ENCODE measurements around the gene RIC3.

The RIC3 gene

GRCh38 chr11:8100605-8101004 lies 68.2 kb downstream of the RIC3 start:
- TF ChIP-seq EZH2 (IDR thresholded peaks at IDR 0.05; ENCODE audit: borderline replicate concordance, low read depth, low read length, severe bottlenecking) (no peak), CTCF (IDR thresholded peaks at IDR 0.05; ENCODE audit: borderline replicate concordance, extremely low read depth, low read length, poor library complexity, severe bottlenecking) (no peak)
- H3K27ac ChIP-seq (ENCODE audit: low read length), result no peak overlapping the region
- no peak for DNase-seq

GRCh38 chr11:8100158-8100557 lies 68.7 kb downstream of the RIC3 start:
- H3K27ac ChIP-seq (ENCODE audit: low read length), result no peak overlapping the region
- H3K4me3 ChIP-seq (ENCODE audit: low read depth in 1 of 2, low read length in 2 of 2), result no peak overlapping the region
- H2AFZ ChIP-seq (ENCODE audit: low read depth, low read length), result no peak overlapping the region
- TF ChIP-seq EZH2 (IDR thresholded peaks at IDR 0.05; ENCODE audit: borderline replicate concordance, low read depth, low read length, severe bottlenecking), result no peak
- TF ChIP-seq CTCF (IDR thresholded peaks at IDR 0.05; ENCODE audit: borderline replicate concordance, extremely low read depth, low read length, poor library complexity, severe bottlenecking), result no peak
- no peaks in the 10 kb centered on the region for H3K27me3 ChIP-seq (ENCODE audit: insufficient read depth, low read length, poor library complexity)
- H3K4me1 ChIP-seq (ENCODE audit: insufficient read depth, low read length), result no peaks in the 10 kb centered on the region
- no peaks in the 10 kb centered on the region; the same call in 1 of the 2 replicates for H4K20me1 ChIP-seq (ENCODE audit: insufficient read depth, low read length)
- no peak overlapping the region for H3K9ac ChIP-seq (ENCODE audit: low read depth, low read length)
- DNase-seq, result no peak
- H3K36me3 ChIP-seq (ENCODE audit: insufficient read depth, low read length), result no peaks in the 10 kb centered on the region
- no peaks in the 10 kb centered on the region for H3K79me2 ChIP-seq (ENCODE audit: insufficient read depth, low read length)
- no peak overlapping the region for H3K4me2 ChIP-seq (ENCODE audit: insufficient read depth, low read length)
- ATAC-seq (ENCODE audit: insufficient read depth, low read depth), result no peak
- H3K9me3 ChIP-seq (ENCODE audit: insufficient read depth, low read length, severe bottlenecking), result no peaks in the 10 kb centered on the region

More at GRCh38 chr11:8100605-8101004, 68.2 kb downstream of the RIC3 start:
- no peak for ATAC-seq (ENCODE audit: insufficient read depth, low read depth)
- H3K4me3 ChIP-seq (ENCODE audit: low read depth in 1 of 2, low read length in 2 of 2), result no peak overlapping the region
- H3K4me1 ChIP-seq (ENCODE audit: insufficient read depth, low read length), result no peaks in the 10 kb centered on the region
- H2AFZ ChIP-seq (ENCODE audit: low read depth, low read length), result no peak overlapping the region
- no peaks in the 10 kb centered on the region for H3K27me3 ChIP-seq (ENCODE audit: insufficient read depth, low read length, poor library complexity)
- H3K4me2 ChIP-seq (ENCODE audit: insufficient read depth, low read length), result no peak overlapping the region
- H3K9ac ChIP-seq (ENCODE audit: low read depth, low read length), result no peak overlapping the region
- H3K36me3 ChIP-seq (ENCODE audit: insufficient read depth, low read length), result no peaks in the 10 kb centered on the region
- no peaks in the 10 kb centered on the region for H3K79me2 ChIP-seq (ENCODE audit: insufficient read depth, low read length)
- H3K9me3 ChIP-seq (ENCODE audit: insufficient read depth, low read length, severe bottlenecking), result no peaks in the 10 kb centered on the region
- no peaks in the 10 kb centered on the region; the same call in 1 of the 2 replicates for H4K20me1 ChIP-seq (ENCODE audit: insufficient read depth, low read length)

GRCh38 chr11:8099291-8099899 lies 69.4 kb downstream of the RIC3 start:
- H3K27me3 ChIP-seq (ENCODE audit: insufficient read depth, low read length, poor library complexity), result no peaks in the 10 kb centered on the region
- H3K27ac ChIP-seq (ENCODE audit: low read length), result no peak overlapping the region
- DNase-seq, result peak; percentile 69
- no peaks in the 10 kb centered on the region for H3K36me3 ChIP-seq (ENCODE audit: insufficient read depth, low read length)
- ATAC-seq (ENCODE audit: insufficient read depth, low read depth), result peak; percentile 82
- H4K20me1 ChIP-seq (ENCODE audit: insufficient read depth, low read length), result no peaks in the 10 kb centered on the region; the same call in 1 of the 2 replicates
- TF ChIP-seq EZH2 (IDR thresholded peaks at IDR 0.05; ENCODE audit: borderline replicate concordance, low read depth, low read length, severe bottlenecking) (no peak), CTCF (IDR thresholded peaks at IDR 0.05; ENCODE audit: borderline replicate concordance, extremely low read depth, low read length, poor library complexity, severe bottlenecking) (peak; percentile 82)
- no peak overlapping the region for H2AFZ ChIP-seq (ENCODE audit: low read depth, low read length)
- no peaks in the 10 kb centered on the region for H3K4me1 ChIP-seq (ENCODE audit: insufficient read depth, low read length)
- H3K4me3 ChIP-seq (ENCODE audit: low read depth in 1 of 2, low read length in 2 of 2), result no peak overlapping the region
- no peaks in the 10 kb centered on the region for H3K9me3 ChIP-seq (ENCODE audit: insufficient read depth, low read length, severe bottlenecking)
- no peak overlapping the region for H3K9ac ChIP-seq (ENCODE audit: low read depth, low read length)
- no peak overlapping the region for H3K4me2 ChIP-seq (ENCODE audit: insufficient read depth, low read length)
- H3K79me2 ChIP-seq (ENCODE audit: insufficient read depth, low read length), result no peaks in the 10 kb centered on the region

Measured in DND-41 (cell line).